ENCODE measurements around the gene TRIM3. TPM values are rescaled to one million over a fixed set of nuclear protein-coding genes. Genes with fewer than 3 reads are reported as not detected.
A peak's percentile ranks its signal among the peaks of the same experiment; 100 is the strongest.

TRIM3 gene
- polyA plus RNA-seq, 1 donor from 2014 or later: 81.7 TPM

DNA sequence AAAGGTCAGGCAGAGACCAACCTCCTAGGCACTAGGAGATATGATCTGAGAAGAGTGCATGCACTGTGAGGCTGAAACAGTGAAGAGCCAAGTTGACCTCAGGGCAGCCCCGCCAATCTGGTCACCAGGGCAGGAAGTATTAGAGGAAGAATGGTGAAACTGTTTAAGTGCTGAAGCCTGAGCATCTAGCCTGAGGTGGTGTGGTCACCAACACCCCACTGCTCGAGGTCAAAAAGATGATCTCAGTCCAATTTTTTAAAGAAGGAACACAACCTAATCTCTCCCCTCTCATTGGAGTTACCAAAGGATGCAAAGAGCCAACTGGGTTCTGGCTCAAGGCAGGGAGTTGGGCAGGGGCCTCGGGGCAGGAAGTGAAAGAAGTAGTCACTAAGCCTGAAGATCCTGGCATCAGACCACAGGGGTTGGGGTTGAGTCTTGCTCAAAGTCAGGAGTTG lies 58.8 kb downstream of the TRIM3 start:
- Histone ChIP-seq H3F3A (ENCODE audit: insufficient read depth, low read length, poor library complexity, severe bottlenecking) (no peaks in the 10 kb centered on the region), H2AFZ (ENCODE audit: low read depth, low read length) (no peak overlapping the region), H3K9ac (ENCODE audit: low read length) (no peak overlapping the region), H3K9me2 (ENCODE audit: insufficient read depth, low read length) (no peaks in the 10 kb centered on the region), H3K27me3 (ENCODE audit: insufficient read depth, low read depth, low read length) (no peaks in the 10 kb centered on the region), H3K27ac (ENCODE audit: low read length) (no peak overlapping the region), H4K20me1 (ENCODE audit: insufficient read depth) (no peaks in the 10 kb centered on the region), H3K4me3 (ENCODE audit: low read length) (peak overlapping the region; percentile 23), H3K4me2 (ENCODE audit: low read length) (no peak overlapping the region), H3K9me3 (ENCODE audit: low read length) (no peaks in the 10 kb centered on the region), H3K36me3 (ENCODE audit: insufficient read depth, low read length) (peaks cover 7% of the 10 kb centered on the region), H3K79me2 (replicated peaks; ENCODE audit: insufficient read depth, low read length) (peaks cover 63% of the 10 kb centered on the region)
- no peak for TF ChIP-seq SMC3 (conservative IDR thresholded peaks at IDR 0.05; ENCODE audit: poor library complexity)
- no peak for TF ChIP-seq POLR2AphosphoS5 (IDR thresholded peaks at IDR 0.05)
- no peak for TF ChIP-seq MXI1 (conservative IDR thresholded peaks at IDR 0.05; ENCODE audit: poor library complexity, severe bottlenecking)
- no peak for TF ChIP-seq EP300 (conservative IDR thresholded peaks at IDR 0.05; ENCODE audit: poor library complexity, severe bottlenecking)
- TF ChIP-seq, protein P1, sequence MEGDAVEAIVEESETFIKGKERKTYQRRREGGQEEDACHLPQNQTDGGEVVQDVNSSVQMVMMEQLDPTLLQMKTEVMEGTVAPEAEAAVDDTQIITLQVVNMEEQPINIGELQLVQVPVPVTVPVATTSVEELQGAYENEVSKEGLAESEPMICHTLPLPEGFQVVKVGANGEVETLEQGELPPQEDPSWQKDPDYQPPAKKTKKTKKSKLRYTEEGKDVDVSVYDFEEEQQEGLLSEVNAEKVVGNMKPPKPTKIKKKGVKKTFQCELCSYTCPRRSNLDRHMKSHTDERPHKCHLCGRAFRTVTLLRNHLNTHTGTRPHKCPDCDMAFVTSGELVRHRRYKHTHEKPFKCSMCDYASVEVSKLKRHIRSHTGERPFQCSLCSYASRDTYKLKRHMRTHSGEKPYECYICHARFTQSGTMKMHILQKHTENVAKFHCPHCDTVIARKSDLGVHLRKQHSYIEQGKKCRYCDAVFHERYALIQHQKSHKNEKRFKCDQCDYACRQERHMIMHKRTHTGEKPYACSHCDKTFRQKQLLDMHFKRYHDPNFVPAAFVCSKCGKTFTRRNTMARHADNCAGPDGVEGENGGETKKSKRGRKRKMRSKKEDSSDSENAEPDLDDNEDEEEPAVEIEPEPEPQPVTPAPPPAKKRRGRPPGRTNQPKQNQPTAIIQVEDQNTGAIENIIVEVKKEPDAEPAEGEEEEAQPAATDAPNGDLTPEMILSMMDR (IDR thresholded peaks at IDR 0.05; ENCODE audit: poor library complexity, severe bottlenecking): no peak
- no peak for TF ChIP-seq EZH2 (IDR thresholded peaks at IDR 0.05; ENCODE audit: borderline replicate concordance, insufficient read depth, low read length, poor library complexity, severe bottlenecking)
- no peak for TF ChIP-seq TAF1 (IDR thresholded peaks at IDR 0.05; ENCODE audit: low read depth)
- no peak for TF ChIP-seq REST (IDR thresholded peaks at IDR 0.05; ENCODE audit: borderline replicate concordance)
- TF ChIP-seq RAD21 (conservative IDR thresholded peaks at IDR 0.05): no peak

GRCh38 chr11:6413791-6414201 lies 59.9 kb downstream of the TRIM3 start:
- Histone ChIP-seq H3K9me3 (ENCODE audit: low read length) (no peaks in the 10 kb centered on the region), H3K4me2 (ENCODE audit: low read length) (no peak overlapping the region), H3K9ac (ENCODE audit: low read length) (no peak overlapping the region), H4K20me1 (ENCODE audit: insufficient read depth) (no peaks in the 10 kb centered on the region), H3K27ac (ENCODE audit: low read length) (no peak overlapping the region), H2AFZ (ENCODE audit: low read depth, low read length) (no peak overlapping the region), H3F3A (ENCODE audit: insufficient read depth, low read length, poor library complexity, severe bottlenecking) (no peaks in the 10 kb centered on the region), H3K9me2 (ENCODE audit: insufficient read depth, low read length) (no peaks in the 10 kb centered on the region), H3K4me3 (ENCODE audit: low read length) (peak overlapping the region; percentile 23), H3K27me3 (ENCODE audit: insufficient read depth, low read depth, low read length) (no peaks in the 10 kb centered on the region), H3K79me2 (replicated peaks; ENCODE audit: insufficient read depth, low read length) (peaks cover 68% of the 10 kb centered on the region), H3K36me3 (ENCODE audit: insufficient read depth, low read length) (peaks cover 7% of the 10 kb centered on the region)
- TF ChIP-seq, protein P1 (IDR thresholded peaks at IDR 0.05; ENCODE audit: poor library complexity, severe bottlenecking): no peak
- TF ChIP-seq TAF1 (IDR thresholded peaks at IDR 0.05; ENCODE audit: low read depth) (no peak), EZH2 (IDR thresholded peaks at IDR 0.05; ENCODE audit: borderline replicate concordance, insufficient read depth, low read length, poor library complexity, severe bottlenecking) (no peak), SMC3 (conservative IDR thresholded peaks at IDR 0.05; ENCODE audit: poor library complexity) (no peak), EP300 (conservative IDR thresholded peaks at IDR 0.05; ENCODE audit: poor library complexity, severe bottlenecking) (no peak), MXI1 (conservative IDR thresholded peaks at IDR 0.05; ENCODE audit: poor library complexity, severe bottlenecking) (no peak), POLR2AphosphoS5 (IDR thresholded peaks at IDR 0.05) (no peak), REST (IDR thresholded peaks at IDR 0.05; ENCODE audit: borderline replicate concordance) (no peak), RAD21 (conservative IDR thresholded peaks at IDR 0.05) (no peak)
